IPS-20b (cell line): Measurements from ENCODE around the gene NR4A3.

Experiments used
- H3K27ac ChIP-seq: one replicate; pipeline ENCODE4 v1.5.1; 2013; ENCODE audit warnings: low read length
- H3K27me3 ChIP-seq: 2 replicates; pipeline ENCODE4 v1.6.1; 2013; ENCODE audit warnings: mild to moderate bottlenecking, low read length, inconsistent platforms; ENCODE audit not compliant: insufficient read depth
- H3K36me3 ChIP-seq: 2 replicates; pipeline ENCODE4 v1.6.1; 2013; ENCODE audit warnings: low read depth, mild to moderate bottlenecking, inconsistent platforms, low read length, moderate library complexity; ENCODE audit not compliant: insufficient read depth
- H3K4me1 ChIP-seq: 2 replicates; pipeline ENCODE4 v1.6.1; 2013; ENCODE audit warnings: mild to moderate bottlenecking, control low read depth, inconsistent platforms, low read length, moderate library complexity; ENCODE audit not compliant: insufficient read depth
- H3K4me3 ChIP-seq: 2 replicates; pipeline ENCODE4 v1.5.1; 2013; ENCODE audit warnings: mild to moderate bottlenecking, low read length, inconsistent platforms
- H3K9ac ChIP-seq: 2 replicates; pipeline ENCODE4 v1.6.1; 2013; ENCODE audit warnings: low read depth, mild to moderate bottlenecking, inconsistent platforms, low read length, moderate library complexity
- H3K9me3 ChIP-seq: 2 replicates; pipeline ENCODE4 v1.6.1; 2013; ENCODE audit warnings: mild to moderate bottlenecking, low read depth, low read length, inconsistent platforms; ENCODE audit not compliant: insufficient read depth

Gene NR4A3

GRCh38 chr9:99867536-99867935, 45.9 kb downstream of the NR4A3 start:
- Histone ChIP-seq H3K4me3 (no peak overlapping the region), H3K4me1 (no peaks in the 10 kb centered on the region; the same call in 1 of the 2 replicates), H3K9ac (no peak overlapping the region), H3K27me3 (no peaks in the 10 kb centered on the region), H3K36me3 (no peaks in the 10 kb centered on the region), H3K27ac (no peak overlapping the region), H3K9me3 (no peaks in the 10 kb centered on the region)

DNA sequence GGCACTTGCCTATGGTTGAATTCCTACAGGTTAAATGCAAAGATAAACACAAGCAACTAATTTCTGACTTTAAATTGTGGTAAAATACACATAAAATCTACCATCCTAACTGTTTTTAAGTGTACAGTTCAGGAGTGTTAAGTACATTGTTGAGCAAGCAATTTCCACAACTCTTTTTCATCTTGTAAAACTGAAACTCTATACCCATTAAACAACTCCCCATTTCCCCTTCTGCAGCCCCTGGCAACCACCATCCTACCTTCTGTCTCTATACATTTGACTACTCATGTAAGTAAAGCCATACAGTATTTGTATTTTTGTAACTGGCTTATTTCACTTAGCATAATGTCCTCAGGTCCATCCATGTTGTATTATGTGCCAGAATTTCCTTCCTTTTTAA, 46.3 kb downstream of the NR4A3 start:
- H3K27ac ChIP-seq = no peak overlapping the region
- H3K4me1 ChIP-seq = no peaks in the 10 kb centered on the region; the same call in 1 of the 2 replicates
- no peak overlapping the region for H3K4me3 ChIP-seq

DNA sequence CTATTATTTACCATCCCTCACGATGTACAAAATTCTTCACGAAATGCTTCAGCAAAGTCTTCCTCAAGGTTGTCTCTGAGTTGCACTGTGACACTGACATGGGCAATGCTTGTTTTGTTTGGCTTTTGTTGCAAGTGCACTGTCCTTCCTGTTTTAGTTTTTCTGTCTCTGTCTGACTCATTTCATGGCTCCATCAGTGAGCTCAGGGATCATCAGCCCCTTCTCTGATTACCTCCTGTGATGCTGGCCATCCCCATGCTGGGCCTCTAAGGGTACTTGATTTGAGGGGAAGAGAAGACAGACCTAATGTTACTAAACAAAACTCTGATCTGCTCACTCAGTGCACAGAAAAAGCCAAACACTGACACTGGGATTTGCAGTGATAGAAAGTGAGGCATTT, 47.2 kb downstream of the NR4A3 start:
- Histone ChIP-seq H3K27me3 (no peaks in the 10 kb centered on the region), H3K9me3 (no peaks in the 10 kb centered on the region), H3K4me1 (no peaks in the 10 kb centered on the region), H3K4me3 (no peak overlapping the region), H3K27ac (no peak overlapping the region), H3K36me3 (no peaks in the 10 kb centered on the region), H3K9ac (no peak overlapping the region)

More for the DNA sequence above, 46.3 kb downstream of the NR4A3 start:
- Histone ChIP-seq H3K36me3 (no peaks in the 10 kb centered on the region), H3K27me3 (no peaks in the 10 kb centered on the region), H3K9ac (no peak overlapping the region), H3K9me3 (no peaks in the 10 kb centered on the region)

- H3K36me3 ChIP-seq = no peaks in the 10 kb centered on the region
- H3K4me1 ChIP-seq = no peaks in the 10 kb centered on the region
- no peak overlapping the region for H3K9ac ChIP-seq
- H3K9me3 ChIP-seq = no peaks in the 10 kb centered on the region
- H3K27ac ChIP-seq = no peak overlapping the region
- no peak overlapping the region for H3K4me3 ChIP-seq
- H3K27me3 ChIP-seq = no peaks in the 10 kb centered on the region
Measured at GRCh38 chr9:99870126-99870525, 48.4 kb downstream of the NR4A3 start.

- Histone ChIP-seq H3K27me3 (no peaks in the 10 kb centered on the region), H3K4me1 (no peaks in the 10 kb centered on the region), H3K36me3 (no peaks in the 10 kb centered on the region), H3K4me3 (no peak overlapping the region), H3K27ac (no peak overlapping the region), H3K9ac (no peak overlapping the region), H3K9me3 (no peaks in the 10 kb centered on the region)
Measured at GRCh38 chr9:99873531-99873930, 51.8 kb downstream of the NR4A3 start.

- Histone ChIP-seq H3K4me1 (no peaks in the 10 kb centered on the region), H3K27me3 (no peaks in the 10 kb centered on the region), H3K9ac (no peak overlapping the region), H3K36me3 (no peaks in the 10 kb centered on the region), H3K9me3 (no peaks in the 10 kb centered on the region), H3K4me3 (no peak overlapping the region), H3K27ac (no peak overlapping the region)
Measured at GRCh38 chr9:99873943-99874584, 52.4 kb downstream of the NR4A3 start.

DNA sequence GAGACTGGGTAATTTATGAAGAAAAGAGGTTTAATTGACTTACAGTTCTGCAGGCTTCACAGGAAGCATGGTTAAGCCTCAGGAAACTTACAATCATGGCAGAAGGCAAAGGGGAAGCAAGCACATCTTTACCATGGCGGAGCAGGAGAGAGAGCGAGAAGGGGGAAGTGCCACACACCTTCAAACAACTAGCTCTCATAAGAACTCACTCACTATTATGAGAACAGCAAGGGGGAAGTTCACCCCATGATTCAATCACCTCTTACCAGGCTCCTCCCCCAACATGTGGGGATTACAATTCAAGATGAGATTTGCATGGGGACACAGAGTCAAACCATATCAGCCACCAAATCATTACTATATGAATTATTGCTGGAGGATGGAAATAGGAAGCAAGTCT, 54.5 kb downstream of the NR4A3 start:
- H3K9me3 ChIP-seq = no peaks in the 10 kb centered on the region
- no peak overlapping the region for H3K4me3 ChIP-seq
- H3K27ac ChIP-seq = no peak overlapping the region
- H3K4me1 ChIP-seq = no peaks in the 10 kb centered on the region
- H3K36me3 ChIP-seq = no peaks in the 10 kb centered on the region
- H3K9ac ChIP-seq = no peak overlapping the region
- no peaks in the 10 kb centered on the region for H3K27me3 ChIP-seq

GRCh38 chr9:99878651-99879050, 57.0 kb downstream of the NR4A3 start:
- H3K9ac ChIP-seq = no peak overlapping the region
- no peak overlapping the region for H3K27ac ChIP-seq
- no peak overlapping the region for H3K4me3 ChIP-seq
- H3K27me3 ChIP-seq = no peaks in the 10 kb centered on the region
- no peaks in the 10 kb centered on the region for H3K9me3 ChIP-seq
- no peaks in the 10 kb centered on the region for H3K4me1 ChIP-seq
- no peaks in the 10 kb centered on the region for H3K36me3 ChIP-seq

- no peak overlapping the region for H3K27ac ChIP-seq
- no peak overlapping the region for H3K4me3 ChIP-seq
- no peaks in the 10 kb centered on the region for H3K9me3 ChIP-seq
- no peak overlapping the region for H3K9ac ChIP-seq
- no peaks in the 10 kb centered on the region for H3K36me3 ChIP-seq
- no peaks in the 10 kb centered on the region for H3K4me1 ChIP-seq
- H3K27me3 ChIP-seq = no peaks in the 10 kb centered on the region
Measured at GRCh38 chr9:99881769-99882168, 60.1 kb downstream of the NR4A3 start.

GRCh38 chr9:99885747-99886146, 64.1 kb downstream of the NR4A3 start:
- no peak overlapping the region for H3K27ac ChIP-seq
- no peaks in the 10 kb centered on the region for H3K27me3 ChIP-seq
- no peaks in the 10 kb centered on the region for H3K9me3 ChIP-seq
- no peaks in the 10 kb centered on the region for H3K4me1 ChIP-seq
- H3K36me3 ChIP-seq = no peaks in the 10 kb centered on the region
- H3K4me3 ChIP-seq = no peak overlapping the region
- no peak overlapping the region for H3K9ac ChIP-seq

- Histone ChIP-seq H3K27me3 (no peaks in the 10 kb centered on the region), H3K4me3 (no peak overlapping the region)
Measured at GRCh38 chr9:99889120-99889519, 67.4 kb downstream of the NR4A3 start.

DNA sequence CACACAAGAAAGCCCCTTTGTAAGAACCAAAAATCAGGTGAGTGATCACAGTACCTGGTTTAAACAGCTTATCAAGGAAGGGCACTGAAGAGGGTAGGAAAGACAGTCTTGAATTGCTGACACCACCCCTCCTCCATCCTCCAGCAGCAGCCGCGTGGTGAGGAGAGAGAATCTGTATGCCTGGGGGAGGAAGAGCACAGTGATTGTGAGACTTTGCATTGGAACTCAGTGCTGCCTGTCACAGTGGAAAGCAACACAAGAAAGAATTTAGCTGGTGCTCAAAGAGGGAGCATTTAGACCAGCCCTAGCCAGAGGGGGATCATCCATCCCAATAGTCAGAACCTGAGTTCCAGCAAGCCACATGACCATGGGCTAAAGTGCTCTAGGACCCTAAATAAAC, 73.1 kb downstream of the NR4A3 start:
- 0 out of 2 replicates have a peak, but pooled peaks cover 4% of the 10 kb centered on the region for H3K4me1 ChIP-seq
- no peaks in the 10 kb centered on the region for H3K27me3 ChIP-seq
- no peaks in the 10 kb centered on the region for H3K9me3 ChIP-seq
- H3K36me3 ChIP-seq = no peaks in the 10 kb centered on the region
- no peak overlapping the region for H3K27ac ChIP-seq
- H3K4me3 ChIP-seq = no peak overlapping the region
- no peak overlapping the region for H3K9ac ChIP-seq

More at GRCh38 chr9:99889120-99889519, 67.4 kb downstream of the NR4A3 start:
- Histone ChIP-seq H3K27ac (no peak overlapping the region), H3K36me3 (no peaks in the 10 kb centered on the region), H3K9ac (no peak overlapping the region), H3K9me3 (no peaks in the 10 kb centered on the region), H3K4me1 (no peaks in the 10 kb centered on the region)
